NCI-H748 (cell line): ENCODE data around the gene ERG28.
"Not testable (repeated sequence)": the region's sequence is repeated elsewhere in the genome, so short reads cannot be mapped to it uniquely, and the experiment has no call there.

Source experiments
- DNase-seq: peaks from one replicate; lab custom pipeline; 2025; ENCODE audit not compliant: unreplicated experiment; lab: John Stamatoyannopoulos, UW

ERG28 gene

GRCh38 chr14:75660630-75661498 is at the start of gene ERG28, which contains the start of gene TTLL5:
TSS of gene ERG28 (minus strand) at chr14:75660876. CDS start at chr14:75657502, 3,374 bp downstream.
TSS of gene TTLL5 (plus strand) at chr14:75661246. CDS start at chr14:75663150, 1,904 bp downstream.
- DNase-seq: peak; percentile 100

- peak; percentile 70 for DNase-seq
Measured at GRCh38 chr14:75709207-75709812, 48.6 kb upstream of the ERG28 start.

GRCh38 chr14:75705014-75705413 is 44.3 kb upstream of the ERG28 start:
- no peak for DNase-seq

GRCh38 chr14:75703467-75703866 is 42.8 kb upstream of the ERG28 start:
- no peak for DNase-seq

GRCh38 chr14:75702616-75703261 is 42.1 kb upstream of the ERG28 start:
- no peak for DNase-seq

GRCh38 chr14:75702122-75702521 is 41.4 kb upstream of the ERG28 start:
- no peak for DNase-seq

GRCh38 chr14:75700295-75700694 is 39.6 kb upstream of the ERG28 start:
- no peak for DNase-seq

- DNase-seq: no peak
Measured at GRCh38 chr14:75699331-75699730, 38.7 kb upstream of the ERG28 start.

GRCh38 chr14:75697918-75698317 is 37.2 kb upstream of the ERG28 start:
- no peak for DNase-seq

GRCh38 chr14:75697386-75697785 is 36.7 kb upstream of the ERG28 start:
- DNase-seq: no peak

- DNase-seq: not testable (repeated sequence)
Measured at GRCh38 chr14:75695025-75695424, 34.3 kb upstream of the ERG28 start.

GRCh38 chr14:75690010-75690409 is 29.3 kb upstream of the ERG28 start:
- DNase-seq: no peak

GRCh38 chr14:75689012-75689411 is 28.3 kb upstream of the ERG28 start:
- DNase-seq: no peak

GRCh38 chr14:75685910-75686309 is 25.2 kb upstream of the ERG28 start:
- no peak for DNase-seq

GRCh38 chr14:75675265-75675960 is 14.7 kb upstream of the ERG28 start:
- no peak for DNase-seq

GRCh38 chr14:75673345-75674035 is 12.8 kb upstream of the ERG28 start:
- no peak for DNase-seq

GRCh38 chr14:75672605-75673192 is 12.0 kb upstream of the ERG28 start:
- DNase-seq: no peak

GRCh38 chr14:75667099-75667765 is 6.6 kb upstream of the ERG28 start:
- DNase-seq: no peak

- DNase-seq: no peak
Measured at GRCh38 chr14:75662966-75663365, 2.3 kb upstream of the ERG28 start.

GRCh38 chr14:75661499-75661814 is 781 bp upstream of the ERG28 start:
- no peak for DNase-seq
